Measurements from ENCODE around the gene ZFR.
A peak's percentile ranks its signal among the peaks of the same experiment; 100 is the strongest.
"Not testable (repeated sequence)": the region's sequence is repeated elsewhere in the genome, so short reads cannot be mapped to it uniquely, and the experiment has no call there.

Gene ZFR

DNA sequence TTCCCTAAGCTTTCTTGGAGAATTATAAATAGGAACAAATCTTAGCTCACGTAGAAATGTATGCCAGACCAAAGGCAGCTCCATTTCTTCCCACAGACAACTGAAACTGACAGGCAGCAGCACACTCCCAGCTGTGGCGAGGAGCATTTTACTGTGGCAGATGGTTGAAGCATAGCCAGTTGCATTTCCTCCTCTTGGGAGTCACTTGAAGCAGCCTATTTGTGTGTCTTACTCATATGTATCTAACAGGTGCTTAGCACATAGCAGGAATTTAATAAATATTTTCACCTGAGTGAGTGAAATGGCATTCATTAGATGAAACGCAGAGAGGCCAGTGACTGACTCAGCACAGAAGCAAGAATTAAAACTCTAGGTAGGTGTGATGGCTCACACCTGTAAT is 119.5 kb downstream of the ZFR start:
- no peak overlapping the region for H3K4me3 ChIP-seq (ENCODE audit: low read depth, low read length)

DNA sequence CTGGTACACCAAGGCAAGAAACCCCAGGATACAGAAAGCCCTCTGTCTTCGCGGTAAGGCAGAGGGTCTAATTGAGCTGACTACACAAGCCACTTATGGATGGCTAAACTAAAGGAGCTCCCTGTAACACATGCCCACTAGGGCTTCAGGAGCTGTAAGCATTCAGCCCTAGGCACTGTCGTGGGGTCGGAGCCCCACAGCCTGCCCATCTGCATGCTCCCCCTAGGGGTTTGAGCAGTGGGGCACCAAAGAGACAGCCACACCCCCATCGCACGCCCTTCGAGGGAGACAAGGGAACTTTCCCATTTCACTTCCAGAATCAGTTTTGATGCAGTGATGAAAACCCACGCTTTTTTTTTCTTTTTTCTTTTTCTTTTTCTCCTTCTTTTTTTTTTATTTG is 120.8 kb downstream of the ZFR start:
- no peak overlapping the region for H3K4me3 ChIP-seq (ENCODE audit: low read depth, low read length)

GRCh38 chr5:32322882-32323281 is 121.7 kb downstream of the ZFR start:
- no peak overlapping the region for H3K4me3 ChIP-seq (ENCODE audit: low read depth, low read length)

DNA sequence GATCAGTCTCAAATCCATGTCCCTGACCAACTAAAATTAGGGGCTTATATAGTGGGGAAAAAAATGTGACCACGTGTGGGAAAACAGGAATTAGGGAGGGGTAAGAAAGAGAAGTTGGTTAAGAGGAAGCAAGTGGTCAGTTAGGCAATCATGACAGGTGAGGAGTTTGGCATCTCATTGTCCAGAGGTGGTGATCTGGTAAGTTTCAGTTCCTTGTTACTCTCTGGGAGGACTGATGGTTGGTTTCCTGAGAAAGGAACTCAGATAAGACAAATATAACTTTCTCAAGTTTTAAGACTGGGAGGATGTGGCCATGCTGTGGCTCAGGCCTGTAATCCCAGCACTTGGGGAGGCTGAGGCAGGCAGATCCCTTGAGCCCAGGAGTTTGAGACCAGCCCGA is 122.8 kb downstream of the ZFR start:
- not testable (repeated sequence) for H3K4me3 ChIP-seq (ENCODE audit: low read depth, low read length)

GRCh38 chr5:32320576-32320975 is 124.0 kb downstream of the ZFR start:
- H3K4me3 ChIP-seq (ENCODE audit: low read depth, low read length): no peak overlapping the region

- H3K4me3 ChIP-seq (ENCODE audit: low read depth, low read length): no peak overlapping the region
These were observed 124.5 kb downstream of the ZFR start for GRCh38 chr5:32319926-32320543.

GRCh38 chr5:32319392-32319791 is 125.1 kb downstream of the ZFR start:
- H3K4me3 ChIP-seq (ENCODE audit: low read depth, low read length): no peak overlapping the region

GRCh38 chr5:32317041-32317440 is 127.5 kb downstream of the ZFR start:
- H3K4me3 ChIP-seq (ENCODE audit: low read depth, low read length): no peak overlapping the region

DNA sequence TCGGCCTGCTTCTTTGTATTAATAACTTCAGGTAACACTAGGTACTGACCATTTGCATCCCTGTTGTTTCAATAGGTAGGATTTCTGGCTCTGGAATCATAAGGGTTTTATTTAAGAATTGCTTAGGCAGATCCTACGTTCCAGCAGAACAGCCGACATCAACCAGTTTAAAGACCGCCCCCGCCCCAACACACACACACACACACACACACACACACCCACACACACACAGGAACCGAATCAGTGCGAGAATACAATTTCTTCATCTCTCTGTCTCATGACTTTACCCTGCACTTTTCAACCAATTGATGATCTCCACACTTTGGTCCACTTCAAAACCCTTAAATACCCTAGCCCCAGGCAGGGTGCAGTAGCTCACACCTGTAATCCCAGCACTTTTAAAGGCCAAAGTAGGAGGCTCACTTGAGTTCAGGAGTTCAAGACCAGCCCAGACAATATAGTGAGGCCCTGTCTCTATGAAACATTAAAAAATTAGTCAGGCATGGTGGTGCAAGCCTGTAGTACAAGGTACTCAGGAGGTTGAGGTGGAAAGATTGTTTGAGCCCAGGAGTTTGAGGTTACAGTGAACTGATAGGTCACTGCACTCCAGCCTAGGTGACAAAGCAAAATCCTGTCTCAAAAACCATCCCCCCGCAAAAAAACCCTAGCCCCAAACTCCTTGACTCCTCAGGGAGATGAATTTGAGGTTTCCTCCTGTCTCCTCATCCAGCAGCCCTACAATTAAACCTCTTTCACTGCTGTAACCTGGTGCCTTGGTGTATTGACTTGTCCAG is 129.1 kb downstream of the ZFR start:
- no peak overlapping the region for H3K4me3 ChIP-seq (ENCODE audit: low read depth, low read length)

GRCh38 chr5:32314658-32315057 is 129.9 kb downstream of the ZFR start:
- no peak overlapping the region for H3K4me3 ChIP-seq (ENCODE audit: low read depth, low read length)

DNA sequence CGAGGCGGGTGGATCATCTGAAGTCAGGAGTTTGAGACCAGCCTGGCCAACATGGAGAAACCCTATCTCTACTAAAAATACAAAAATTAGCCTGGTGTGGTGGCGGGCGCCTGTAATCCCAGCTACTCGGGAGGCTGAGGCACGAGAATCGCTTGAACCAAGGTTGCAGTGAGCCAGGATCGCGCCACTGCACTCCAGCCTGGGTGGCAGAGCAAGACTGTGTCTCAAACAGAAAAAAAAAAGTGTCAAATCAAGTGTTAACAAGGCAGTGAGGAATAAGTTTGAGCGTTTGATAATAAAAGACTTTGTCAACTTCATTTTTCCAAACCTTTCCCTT is 130.4 kb downstream of the ZFR start:
- H3K4me3 ChIP-seq (ENCODE audit: low read depth, low read length): not testable (repeated sequence)

DNA sequence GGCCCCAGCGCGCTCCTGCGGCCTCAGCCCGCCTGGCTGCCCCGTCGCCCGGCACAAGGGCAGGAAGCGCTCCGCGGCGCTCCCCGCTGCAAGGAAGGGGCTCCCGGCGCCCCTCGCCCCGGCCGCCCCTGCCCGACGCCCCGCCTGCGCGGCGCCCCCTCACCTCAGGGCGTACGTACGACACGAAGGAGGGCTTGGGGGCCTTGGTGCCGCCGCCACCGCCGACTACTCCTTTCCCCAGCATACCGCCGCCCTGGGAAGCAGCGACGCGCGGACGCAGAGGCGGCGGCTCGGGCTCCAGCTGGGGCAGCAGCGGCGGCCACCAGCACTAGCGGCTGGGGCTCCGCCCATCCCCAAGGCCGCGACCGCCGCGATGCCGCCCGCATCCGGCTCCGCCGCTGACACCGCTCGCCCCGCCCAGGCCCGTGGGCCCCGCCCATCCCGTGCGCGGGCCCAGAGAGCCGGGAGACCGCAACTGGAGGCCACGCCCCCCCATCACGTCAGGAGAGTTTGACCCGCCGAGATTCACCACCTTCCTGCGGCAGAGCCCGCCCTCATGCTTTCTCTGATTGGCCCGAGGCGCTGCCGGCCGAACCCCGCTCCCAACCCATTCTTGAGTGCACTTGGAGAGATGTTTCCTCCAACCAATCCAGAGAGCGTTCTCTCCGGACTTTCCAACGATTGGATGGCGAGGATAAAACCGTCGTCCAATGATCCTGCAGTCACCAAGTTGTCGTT is 131.8 kb downstream of the ZFR start, which contains the start of gene MTMR12:
MTMR12 (minus strand) TSS at position 345 of the 738 bp plus-strand sequence; CDS start at position 244, 101 bp downstream.
- H3K4me3 ChIP-seq (ENCODE audit: low read depth, low read length): peak within 1 kb of the TSS; percentile 83

GRCh38 chr5:32312197-32312594 is 132.3 kb downstream of the ZFR start:
- peak overlapping the region; percentile 83 for H3K4me3 ChIP-seq (ENCODE audit: low read depth, low read length)

- peak overlapping the region; percentile 83 for H3K4me3 ChIP-seq (ENCODE audit: low read depth, low read length)
These were observed 132.9 kb downstream of the ZFR start for GRCh38 chr5:32311404-32312196.

GRCh38 chr5:32309761-32310160 is 134.8 kb downstream of the ZFR start:
- no peak overlapping the region for H3K4me3 ChIP-seq (ENCODE audit: low read depth, low read length)

- no peak overlapping the region for H3K4me3 ChIP-seq (ENCODE audit: low read depth, low read length)
These were observed 135.6 kb downstream of the ZFR start for GRCh38 chr5:32308946-32309345.

DNA sequence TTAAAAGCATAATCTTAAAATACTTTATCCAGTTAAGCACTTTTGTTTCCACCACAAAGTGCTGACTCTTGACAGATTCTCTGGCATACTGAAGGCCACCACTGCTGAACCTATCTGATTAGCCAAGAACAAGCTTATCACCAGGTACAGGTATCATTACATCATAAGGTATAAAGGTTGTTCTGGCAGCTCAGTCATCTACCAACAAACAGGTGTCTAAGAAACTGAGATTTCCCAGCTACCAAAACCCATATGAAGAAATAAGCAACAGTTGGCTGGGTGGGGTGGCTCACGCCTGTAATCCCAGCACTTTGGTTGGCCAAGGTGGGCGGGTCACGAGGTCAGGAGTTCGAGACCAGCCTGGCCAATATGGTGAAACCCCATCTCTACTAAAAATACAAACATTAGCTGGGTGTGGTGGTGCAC is 136.8 kb downstream of the ZFR start:
- no peak overlapping the region for H3K4me3 ChIP-seq (ENCODE audit: low read depth, low read length)

GRCh38 chr5:32304622-32305021 is 139.9 kb downstream of the ZFR start:
- H3K4me3 ChIP-seq (ENCODE audit: low read depth, low read length): no peak overlapping the region
